ENCODE data around the gene OSBPL10.
"Not testable (repeated sequence)": the region's sequence is repeated elsewhere in the genome, so short reads cannot be mapped to it uniquely, and the experiment has no call there.

OSBPL10 gene

GRCh38 chr3:31882431-31882830 lies 98.6 kb downstream of the OSBPL10 start:
- Histone ChIP-seq H3K36me3 (ENCODE audit: control insufficient read depth, insufficient read depth, low read length) (no peaks in the 10 kb centered on the region), H3K4me3 (ENCODE audit: insufficient read depth, low read depth, low read length, poor library complexity, severe bottlenecking) (no peak overlapping the region), H3K27ac (ENCODE audit: insufficient read depth, low read length, poor library complexity, severe bottlenecking) (no peak overlapping the region), H3K27me3 (replicated peaks; ENCODE audit: control insufficient read depth, insufficient read depth, low read length, poor library complexity, severe bottlenecking) (no peaks in the 10 kb centered on the region), H3K4me1 (ENCODE audit: control insufficient read depth, insufficient read depth, low read length, poor library complexity, severe bottlenecking) (no peaks in the 10 kb centered on the region), H3K9me3 (ENCODE audit: control insufficient read depth, low read length) (no peaks in the 10 kb centered on the region)
- no peak for DNase-seq

- no peaks in the 10 kb centered on the region for H3K36me3 ChIP-seq (ENCODE audit: control insufficient read depth, insufficient read depth, low read length)
- H3K4me3 ChIP-seq (ENCODE audit: insufficient read depth, low read depth, low read length, poor library complexity, severe bottlenecking), result no peak overlapping the region
- H3K27me3 ChIP-seq (replicated peaks; ENCODE audit: control insufficient read depth, insufficient read depth, low read length, poor library complexity, severe bottlenecking), result no peaks in the 10 kb centered on the region
- H3K4me1 ChIP-seq (ENCODE audit: control insufficient read depth, insufficient read depth, low read length, poor library complexity, severe bottlenecking), result no peaks in the 10 kb centered on the region
- H3K27ac ChIP-seq (ENCODE audit: insufficient read depth, low read length, poor library complexity, severe bottlenecking), result no peak overlapping the region
- DNase-seq, result no peak
- H3K9me3 ChIP-seq (ENCODE audit: control insufficient read depth, low read length), result no peaks in the 10 kb centered on the region
These were observed 100.5 kb downstream of the OSBPL10 start for GRCh38 chr3:31880482-31881078.

GRCh38 chr3:31880020-31880419 lies 101.0 kb downstream of the OSBPL10 start:
- Histone ChIP-seq H3K4me1 (ENCODE audit: control insufficient read depth, insufficient read depth, low read length, poor library complexity, severe bottlenecking) (no peaks in the 10 kb centered on the region), H3K4me3 (ENCODE audit: insufficient read depth, low read depth, low read length, poor library complexity, severe bottlenecking) (no peak overlapping the region), H3K36me3 (ENCODE audit: control insufficient read depth, insufficient read depth, low read length) (no peaks in the 10 kb centered on the region), H3K27ac (ENCODE audit: insufficient read depth, low read length, poor library complexity, severe bottlenecking) (no peak overlapping the region), H3K9me3 (ENCODE audit: control insufficient read depth, low read length) (no peaks in the 10 kb centered on the region), H3K27me3 (replicated peaks; ENCODE audit: control insufficient read depth, insufficient read depth, low read length, poor library complexity, severe bottlenecking) (no peaks in the 10 kb centered on the region)
- no peak for DNase-seq

- Histone ChIP-seq H3K27me3 (replicated peaks; ENCODE audit: control insufficient read depth, insufficient read depth, low read length, poor library complexity, severe bottlenecking) (no peaks in the 10 kb centered on the region), H3K36me3 (ENCODE audit: control insufficient read depth, insufficient read depth, low read length) (no peaks in the 10 kb centered on the region), H3K27ac (ENCODE audit: insufficient read depth, low read length, poor library complexity, severe bottlenecking) (no peak overlapping the region), H3K9me3 (ENCODE audit: control insufficient read depth, low read length) (no peaks in the 10 kb centered on the region), H3K4me3 (ENCODE audit: insufficient read depth, low read depth, low read length, poor library complexity, severe bottlenecking) (no peak overlapping the region), H3K4me1 (ENCODE audit: control insufficient read depth, insufficient read depth, low read length, poor library complexity, severe bottlenecking) (no peaks in the 10 kb centered on the region)
- no peak for DNase-seq
These were observed 101.7 kb downstream of the OSBPL10 start for GRCh38 chr3:31879365-31879764.

- DNase-seq, result no peak
- Histone ChIP-seq H3K36me3 (ENCODE audit: control insufficient read depth, insufficient read depth, low read length) (no peaks in the 10 kb centered on the region), H3K9me3 (ENCODE audit: control insufficient read depth, low read length) (no peaks in the 10 kb centered on the region), H3K4me1 (ENCODE audit: control insufficient read depth, insufficient read depth, low read length, poor library complexity, severe bottlenecking) (no peaks in the 10 kb centered on the region), H3K27ac (ENCODE audit: insufficient read depth, low read length, poor library complexity, severe bottlenecking) (no peak overlapping the region), H3K27me3 (replicated peaks; ENCODE audit: control insufficient read depth, insufficient read depth, low read length, poor library complexity, severe bottlenecking) (no peaks in the 10 kb centered on the region), H3K4me3 (ENCODE audit: insufficient read depth, low read depth, low read length, poor library complexity, severe bottlenecking) (no peak overlapping the region)
These were observed 102.7 kb downstream of the OSBPL10 start for GRCh38 chr3:31878231-31878838.

GRCh38 chr3:31876331-31876730 lies 104.7 kb downstream of the OSBPL10 start:
- H3K36me3 ChIP-seq (ENCODE audit: control insufficient read depth, insufficient read depth, low read length), result no peaks in the 10 kb centered on the region
- no peaks in the 10 kb centered on the region for H3K4me1 ChIP-seq (ENCODE audit: control insufficient read depth, insufficient read depth, low read length, poor library complexity, severe bottlenecking)
- no peak overlapping the region for H3K4me3 ChIP-seq (ENCODE audit: insufficient read depth, low read depth, low read length, poor library complexity, severe bottlenecking)
- no peak for DNase-seq
- H3K9me3 ChIP-seq (ENCODE audit: control insufficient read depth, low read length), result no peaks in the 10 kb centered on the region
- H3K27me3 ChIP-seq (replicated peaks; ENCODE audit: control insufficient read depth, insufficient read depth, low read length, poor library complexity, severe bottlenecking), result no peaks in the 10 kb centered on the region
- H3K27ac ChIP-seq (ENCODE audit: insufficient read depth, low read length, poor library complexity, severe bottlenecking), result no peak overlapping the region

GRCh38 chr3:31875437-31875836 lies 105.6 kb downstream of the OSBPL10 start:
- Histone ChIP-seq H3K36me3 (ENCODE audit: control insufficient read depth, insufficient read depth, low read length) (no peaks in the 10 kb centered on the region), H3K27me3 (replicated peaks; ENCODE audit: control insufficient read depth, insufficient read depth, low read length, poor library complexity, severe bottlenecking) (no peaks in the 10 kb centered on the region), H3K4me1 (ENCODE audit: control insufficient read depth, insufficient read depth, low read length, poor library complexity, severe bottlenecking) (no peaks in the 10 kb centered on the region), H3K4me3 (ENCODE audit: insufficient read depth, low read depth, low read length, poor library complexity, severe bottlenecking) (no peak overlapping the region), H3K9me3 (ENCODE audit: control insufficient read depth, low read length) (no peaks in the 10 kb centered on the region), H3K27ac (ENCODE audit: insufficient read depth, low read length, poor library complexity, severe bottlenecking) (no peak overlapping the region)
- DNase-seq, result no peak

- H3K27me3 ChIP-seq (replicated peaks; ENCODE audit: control insufficient read depth, insufficient read depth, low read length, poor library complexity, severe bottlenecking), result no peaks in the 10 kb centered on the region
- H3K4me1 ChIP-seq (ENCODE audit: control insufficient read depth, insufficient read depth, low read length, poor library complexity, severe bottlenecking), result no peaks in the 10 kb centered on the region
- DNase-seq, result no peak
- H3K9me3 ChIP-seq (ENCODE audit: control insufficient read depth, low read length), result no peaks in the 10 kb centered on the region
- H3K27ac ChIP-seq (ENCODE audit: insufficient read depth, low read length, poor library complexity, severe bottlenecking), result no peak overlapping the region
- H3K36me3 ChIP-seq (ENCODE audit: control insufficient read depth, insufficient read depth, low read length), result no peaks in the 10 kb centered on the region
- no peak overlapping the region for H3K4me3 ChIP-seq (ENCODE audit: insufficient read depth, low read depth, low read length, poor library complexity, severe bottlenecking)
These were observed 107.7 kb downstream of the OSBPL10 start for GRCh38 chr3:31873254-31873820.

GRCh38 chr3:31871939-31872507 lies 109.0 kb downstream of the OSBPL10 start:
- H3K36me3 ChIP-seq (ENCODE audit: control insufficient read depth, insufficient read depth, low read length), result no peaks in the 10 kb centered on the region

GRCh38 chr3:31870111-31870510 lies 111.0 kb downstream of the OSBPL10 start:
- H3K36me3 ChIP-seq (ENCODE audit: control insufficient read depth, insufficient read depth, low read length); H3K4me1 ChIP-seq (ENCODE audit: control insufficient read depth, insufficient read depth, low read length, poor library complexity, severe bottlenecking); H3K4me3 ChIP-seq (ENCODE audit: insufficient read depth, low read depth, low read length, poor library complexity, severe bottlenecking); H3K27me3 ChIP-seq (replicated peaks; ENCODE audit: control insufficient read depth, insufficient read depth, low read length, poor library complexity, severe bottlenecking); DNase-seq; H3K27ac ChIP-seq (ENCODE audit: insufficient read depth, low read length, poor library complexity, severe bottlenecking); H3K9me3 ChIP-seq (ENCODE audit: control insufficient read depth, low read length): not testable (repeated sequence)

More at GRCh38 chr3:31871939-31872507, 109.0 kb downstream of the OSBPL10 start:
- no peak for DNase-seq
- no peaks in the 10 kb centered on the region for H3K4me1 ChIP-seq (ENCODE audit: control insufficient read depth, insufficient read depth, low read length, poor library complexity, severe bottlenecking)
- no peak overlapping the region for H3K4me3 ChIP-seq (ENCODE audit: insufficient read depth, low read depth, low read length, poor library complexity, severe bottlenecking)
- no peak overlapping the region for H3K27ac ChIP-seq (ENCODE audit: insufficient read depth, low read length, poor library complexity, severe bottlenecking)
- no peaks in the 10 kb centered on the region for H3K27me3 ChIP-seq (replicated peaks; ENCODE audit: control insufficient read depth, insufficient read depth, low read length, poor library complexity, severe bottlenecking)
- no peaks in the 10 kb centered on the region for H3K9me3 ChIP-seq (ENCODE audit: control insufficient read depth, low read length)
